NT2/D1 (cell line): ENCODE data around the gene FHOD3.
"Not testable (repeated sequence)": the region's sequence is repeated elsewhere in the genome, so short reads cannot be mapped to it uniquely, and the experiment has no call there.

Source experiments
- DNase-seq: peaks from one replicate; pipeline ENCODE4 v3.0.0-alpha.2; 2011; ENCODE audit warnings: low read depth, low spot score
- H3K27me3 ChIP-seq: 2 replicates; pipeline ENCODE4 v1.6.0; 2011; ENCODE audit warnings: mild to moderate bottlenecking; ENCODE audit not compliant: insufficient read length, insufficient read depth
- H3K36me3 ChIP-seq: 2 replicates; pipeline ENCODE4 v1.6.1; 2011; ENCODE audit warnings: mild to moderate bottlenecking, low read length, mixed read lengths; ENCODE audit not compliant: insufficient read depth, insufficient read length
- H3K4me1 ChIP-seq: 2 replicates; pipeline ENCODE4 v1.5.1; 2011; ENCODE audit not compliant: insufficient read depth, insufficient read length
- H3K4me3 ChIP-seq: 2 replicates; pipeline ENCODE4 v1.5.1; 2011; ENCODE audit warnings: low read depth; ENCODE audit not compliant: insufficient read length
- H3K9ac ChIP-seq: 2 replicates; pipeline ENCODE4 v1.6.0; 2011; ENCODE audit warnings: low read depth; ENCODE audit not compliant: insufficient read length
- H3K9me3 ChIP-seq: 2 replicates; pipeline ENCODE4 v1.5.1; 2011; ENCODE audit warnings: mild to moderate bottlenecking, low read length; ENCODE audit not compliant: insufficient read depth
- SUZ12 ChIP-seq: IDR thresholded peaks from 2 replicates; pipeline ENCODE4 v1.6.1; 2011; ENCODE audit not compliant: insufficient read length, insufficient read depth; ENCODE audit errors: extremely low read depth
- YY1 ChIP-seq: IDR thresholded peaks from 2 replicates; pipeline ENCODE4 v1.6.1; 2011; ENCODE audit not compliant: insufficient read length, insufficient read depth
- ZNF274 ChIP-seq: IDR thresholded peaks from 2 replicates; pipeline ENCODE4 v1.6.1; 2011; ENCODE audit warnings: mild to moderate bottlenecking, low read depth, low read length

Gene FHOD3

GRCh38 chr18:36461551-36461987, 164.1 kb downstream of the FHOD3 start:
- no peaks in the 10 kb centered on the region for H3K36me3 ChIP-seq
- H3K27me3 ChIP-seq: no peaks in the 10 kb centered on the region
- peaks cover 2% of the 10 kb centered on the region for H3K4me1 ChIP-seq
- H3K9ac ChIP-seq: no peak overlapping the region
- TF ChIP-seq ZNF274 (no peak), YY1 (no peak), SUZ12 (no peak)
- no peaks in the 10 kb centered on the region for H3K9me3 ChIP-seq
- no peak overlapping the region for H3K4me3 ChIP-seq
- DNase-seq: no peak

DNA sequence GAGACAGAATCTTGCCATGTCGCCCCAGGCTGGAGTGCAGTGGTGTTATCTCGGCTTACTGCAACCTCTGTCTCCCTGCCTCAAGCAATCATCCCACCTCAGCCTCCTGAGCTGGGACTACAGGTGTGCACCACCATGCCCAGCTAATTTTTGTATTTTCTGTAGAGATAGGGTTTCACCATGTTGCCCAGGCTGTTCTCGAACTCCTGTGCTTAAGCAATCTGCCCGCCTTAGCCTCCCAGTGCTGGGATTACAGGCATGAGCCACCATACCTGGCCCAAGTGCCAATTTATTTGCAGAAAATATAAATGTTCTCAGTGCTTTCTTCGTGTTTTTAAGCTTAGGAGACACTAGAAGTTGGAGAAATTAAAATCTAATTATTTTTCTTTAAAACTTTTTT, 166.0 kb downstream of the FHOD3 start:
- not testable (repeated sequence) for H3K9ac ChIP-seq, H3K9me3 ChIP-seq, H3K27me3 ChIP-seq, H3K4me3 ChIP-seq, H3K4me1 ChIP-seq, H3K36me3 ChIP-seq, DNase-seq

DNA sequence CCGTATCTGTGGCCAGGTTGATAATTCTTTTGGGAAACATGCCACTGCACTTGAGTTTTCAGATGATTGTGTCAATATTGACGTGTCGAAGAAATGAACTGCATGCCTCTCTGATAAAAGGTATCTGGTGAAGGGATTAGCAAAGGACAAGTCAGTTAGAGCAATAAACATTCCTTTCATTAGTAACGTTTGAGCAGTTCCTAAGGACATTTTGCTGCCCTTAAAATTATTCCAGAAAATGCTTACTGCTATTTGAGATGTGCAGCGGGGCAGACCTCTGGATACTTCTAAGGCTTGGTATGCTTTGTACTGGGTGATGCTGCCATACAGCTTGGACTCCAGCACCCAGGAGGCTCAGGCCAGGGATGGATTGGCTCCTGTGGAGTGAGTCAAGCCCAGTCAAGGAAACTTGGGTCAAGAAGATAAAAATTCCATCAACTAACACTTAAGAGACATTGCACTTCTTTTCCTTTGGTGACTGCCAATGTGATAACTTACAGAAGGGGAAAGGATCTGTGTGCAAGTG, 166.7 kb downstream of the FHOD3 start:
- DNase-seq: no peak
- H3K4me1 ChIP-seq: peaks cover 6% of the 10 kb centered on the region

DNA sequence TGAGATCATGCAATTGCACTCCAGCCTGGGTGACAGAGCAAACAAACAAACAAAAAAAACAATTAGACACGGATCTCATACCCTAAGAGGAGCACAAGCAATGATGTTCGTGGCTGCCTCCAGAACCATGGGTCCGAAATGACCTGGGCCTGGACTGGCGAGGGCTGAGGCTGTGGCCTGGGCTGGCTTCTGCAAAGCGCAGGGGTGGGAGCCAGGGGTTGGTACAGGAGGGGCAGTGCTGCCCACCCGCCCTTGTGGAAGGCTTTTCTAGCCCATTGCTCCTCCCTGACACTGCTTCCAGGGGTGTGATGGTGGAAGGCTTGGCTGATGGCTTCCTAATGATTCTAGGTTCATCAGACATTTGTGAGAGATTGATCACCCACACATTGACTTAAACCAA, 167.8 kb downstream of the FHOD3 start:
- no peak overlapping the region for H3K9ac ChIP-seq
- H3K9me3 ChIP-seq: no peaks in the 10 kb centered on the region
- H3K36me3 ChIP-seq: no peaks in the 10 kb centered on the region
- H3K27me3 ChIP-seq: no peaks in the 10 kb centered on the region
- no peak for DNase-seq
- no peak overlapping the region for H3K4me3 ChIP-seq
- no peak for TF ChIP-seq SUZ12
- no peak for TF ChIP-seq YY1
- no peak for TF ChIP-seq ZNF274
- peaks cover 6% of the 10 kb centered on the region for H3K4me1 ChIP-seq

More for the DNA sequence above, 166.7 kb downstream of the FHOD3 start:
- H3K27me3 ChIP-seq: no peaks in the 10 kb centered on the region
- H3K36me3 ChIP-seq: no peaks in the 10 kb centered on the region
- no peak overlapping the region for H3K4me3 ChIP-seq
- no peak overlapping the region for H3K9ac ChIP-seq
- H3K9me3 ChIP-seq: no peaks in the 10 kb centered on the region
- TF ChIP-seq YY1 (no peak), ZNF274 (no peak), SUZ12 (no peak)

- Histone ChIP-seq H3K9me3 (no peaks in the 10 kb centered on the region), H3K4me1 (peaks cover 6% of the 10 kb centered on the region), H3K9ac (no peak overlapping the region), H3K36me3 (no peaks in the 10 kb centered on the region), H3K27me3 (no peaks in the 10 kb centered on the region), H3K4me3 (no peak overlapping the region)
- DNase-seq: no peak
- TF ChIP-seq SUZ12 (no peak), ZNF274 (no peak), YY1 (no peak)
Measured at GRCh38 chr18:36465970-36466369, 168.5 kb downstream of the FHOD3 start.

DNA sequence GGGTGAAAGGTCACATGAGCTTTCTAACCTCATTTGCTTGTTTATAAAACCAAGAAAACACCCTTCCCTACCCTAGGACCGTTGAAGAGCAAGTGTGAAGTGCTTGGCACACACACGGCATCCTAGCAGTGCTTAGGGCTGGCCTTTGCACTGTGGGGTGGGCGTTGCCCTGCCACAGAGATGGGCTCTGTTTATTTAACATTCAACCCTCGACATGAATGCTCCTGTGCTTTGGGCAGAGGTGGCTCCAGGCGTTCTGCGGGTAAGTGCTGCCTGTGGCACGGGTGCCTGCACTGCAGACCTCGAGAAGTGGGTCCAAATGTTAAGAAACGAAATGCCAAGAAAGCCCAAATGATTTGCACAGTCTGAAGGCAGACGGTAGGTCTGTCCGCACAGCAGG, 170.1 kb downstream of the FHOD3 start:
- Histone ChIP-seq H3K4me1 (peaks cover 9% of the 10 kb centered on the region), H3K36me3 (no peaks in the 10 kb centered on the region), H3K4me3 (no peak overlapping the region), H3K27me3 (no peaks in the 10 kb centered on the region), H3K9me3 (no peaks in the 10 kb centered on the region), H3K9ac (no peak overlapping the region)
- no peak for DNase-seq
- no peak for TF ChIP-seq ZNF274
- TF ChIP-seq YY1: no peak
- TF ChIP-seq SUZ12: no peak

- H3K4me3 ChIP-seq: no peak overlapping the region
- H3K9me3 ChIP-seq: no peaks in the 10 kb centered on the region
- no peak for TF ChIP-seq ZNF274
- TF ChIP-seq SUZ12: no peak
- no peak for TF ChIP-seq YY1
- no peak overlapping the region for H3K9ac ChIP-seq
- peaks cover 9% of the 10 kb centered on the region for H3K4me1 ChIP-seq
- no peaks in the 10 kb centered on the region for H3K36me3 ChIP-seq
- DNase-seq: no peak
- H3K27me3 ChIP-seq: no peaks in the 10 kb centered on the region
Measured at GRCh38 chr18:36468161-36468560, 170.6 kb downstream of the FHOD3 start.

GRCh38 chr18:36469461-36469860, 171.9 kb downstream of the FHOD3 start:
- no peaks in the 10 kb centered on the region for H3K9me3 ChIP-seq
- peaks cover 9% of the 10 kb centered on the region for H3K4me1 ChIP-seq
- no peak overlapping the region for H3K9ac ChIP-seq
- TF ChIP-seq YY1: no peak
- TF ChIP-seq ZNF274: no peak
- TF ChIP-seq SUZ12: no peak
- no peak overlapping the region for H3K4me3 ChIP-seq
- no peaks in the 10 kb centered on the region for H3K36me3 ChIP-seq
- no peaks in the 10 kb centered on the region for H3K27me3 ChIP-seq
- no peak for DNase-seq
